Placental epithelial cell (primary cell): Measurements from ENCODE around the gene PRAMEF12. TPM values are rescaled to one million over a fixed set of nuclear protein-coding genes. Genes with fewer than 3 reads are reported as not detected.

Experiments
- total RNA-seq: library from RNA; depleted of rRNA; stranded (reverse); fragments of >200 nt; gene quantifications from 2 replicates; pipeline ENCODE4 v1.2.3, GENCODE V29; 2012

The PRAMEF12 gene
- total RNA-seq = not detected in 2 replicates

DNA sequence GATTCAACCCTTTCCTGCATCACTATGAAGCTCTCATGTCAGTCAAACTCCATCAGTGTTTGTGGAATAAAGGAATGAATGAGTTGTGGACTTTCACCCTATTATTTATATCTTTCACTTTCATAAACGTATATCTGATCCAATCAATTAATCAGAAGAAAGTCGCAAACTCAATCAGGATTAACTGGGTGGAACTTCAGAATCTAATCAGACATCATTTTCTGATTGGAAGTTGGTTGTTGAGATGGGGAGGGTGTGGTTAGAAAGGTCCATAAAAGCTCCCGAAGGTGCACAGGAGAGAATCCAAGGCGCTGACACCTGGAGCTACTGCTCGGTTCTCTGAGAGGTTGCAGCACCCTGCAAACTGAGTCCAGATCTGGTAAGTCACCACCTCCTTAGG lies at the start of gene PRAMEF12:
Gene PRAMEF12, plus strand, starts transcription at position 301 of the 400 bp plus-strand sequence. CDS start 1,130 bp downstream, outside the sequence.

DNA sequence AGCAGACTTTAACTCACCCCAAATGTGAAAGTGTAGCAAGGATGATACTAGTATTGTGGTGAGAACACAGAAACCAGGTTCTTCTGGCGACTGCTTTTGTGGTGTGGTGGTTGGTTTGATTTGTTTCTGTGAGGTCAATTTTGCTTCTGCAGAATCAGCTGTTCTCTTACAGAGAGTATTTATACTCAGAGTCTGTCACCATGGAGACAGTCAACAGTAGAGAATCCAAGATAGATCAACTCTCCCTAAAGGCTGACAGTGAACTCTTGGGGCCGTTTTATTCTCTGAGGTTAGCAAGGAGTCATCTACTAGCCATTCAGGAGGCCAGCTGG lies 27.6 kb upstream of the PRAMEF12 start, which contains the start of gene CFAP107:
Gene CFAP107, plus strand, starts transcription at position 209 of the 332 bp plus-strand sequence. CDS start 231 bp downstream, outside the sequence.

DNA sequence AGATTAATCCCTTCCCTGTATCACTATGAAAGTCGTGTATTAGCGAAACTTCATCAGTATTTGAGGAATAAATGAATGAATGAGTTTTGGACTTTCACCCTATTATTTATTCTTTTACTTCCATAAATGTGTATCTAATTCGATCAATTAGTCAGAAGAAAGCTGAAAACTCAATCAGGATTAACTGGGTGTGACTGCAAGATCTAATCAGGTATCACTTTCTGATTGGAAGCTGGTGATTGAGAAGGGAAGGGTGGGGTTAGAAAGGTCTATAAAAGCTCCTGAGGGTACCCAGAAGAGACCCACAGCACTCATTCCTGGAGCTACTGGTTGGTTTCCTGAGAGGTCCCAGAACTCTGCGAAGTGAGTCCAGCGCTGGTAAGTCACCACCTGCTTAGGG lies 17.6 kb downstream of the PRAMEF12 start, which contains the start of gene PRAMEF1:
Gene PRAMEF1, plus strand, starts transcription at position 301 of the 400 bp plus-strand sequence. CDS start 1,831 bp downstream, outside the sequence.

Other genes starting within 250 kb of the PRAMEF12 start
- gene DHRS3, start 155.5 kb upstream of the PRAMEF12 start, total RNA-seq = 16.1 and 29.1 TPM in 2 replicates
- under 0.01 TPM in 1 of 2 replicates, not detected in the other for gene AADACL4, start 129.7 kb upstream of the PRAMEF12 start, total RNA-seq
- gene AADACL3, start 57.6 kb upstream of the PRAMEF12 start, total RNA-seq = not detected in 2 replicates
- gene CFAP107, start 27.5 kb upstream of the PRAMEF12 start, total RNA-seq = not detected in 2 replicates
- 0.11 TPM in 1 of 2 replicates, not detected in the other for gene PRAMEF1, start 17.7 kb downstream of the PRAMEF12 start, total RNA-seq
- gene PRAMEF11, start 57.7 kb downstream of the PRAMEF12 start, total RNA-seq = not detected in 2 replicates
- gene HNRNPCL1, start 75.0 kb downstream of the PRAMEF12 start, total RNA-seq = not detected in 2 replicates
- gene PRAMEF2, start 83.3 kb downstream of the PRAMEF12 start, total RNA-seq = not detected in 2 replicates
- gene PRAMEF4, start 112.5 kb downstream of the PRAMEF12 start, total RNA-seq = not detected in 2 replicates
- gene PRAMEF10, start 124.5 kb downstream of the PRAMEF12 start, total RNA-seq = not detected in 2 replicates
- not detected in 2 replicates for gene PRAMEF7, start 142.9 kb downstream of the PRAMEF12 start, total RNA-seq
- not detected in 2 replicates for gene PRAMEF6, start 173.8 kb downstream of the PRAMEF12 start, total RNA-seq